A673 (cell line): ENCODE results near the gene SPATA1.

Experiments used
- CTCF ChIP-seq: fragments of 300-800, 200-600 bp; sonication (generic); conservative IDR thresholded peaks from 2 replicates; pipeline ENCODE4 v1.5.1; 2017; ENCODE audit warnings: low read depth, mild to moderate bottlenecking, antibody characterized with exemption, low read length, moderate library complexity, mixed read lengths
- EZH2 ChIP-seq: fragments of 200-600 bp; sonication (generic); IDR thresholded peaks from 2 replicates; pipeline ENCODE4 v1.6.1; 2017; ENCODE audit warnings: borderline replicate concordance, low read depth, mild to moderate bottlenecking, mixed read lengths, antibody characterized with exemption, low read length; ENCODE audit not compliant: poor library complexity, severe bottlenecking

- TF ChIP-seq CTCF (no peak), EZH2 (no peak)
These were observed 100.8 kb downstream of the SPATA1 start for GRCh38 chr1:84606977-84607376.
